Gastrocnemius medialis (tissue), 4 donors: ENCODE results near the gene RAB44. TPM values are rescaled to one million over a fixed set of nuclear protein-coding genes. Genes with fewer than 3 reads are reported as not detected.

Experiments used
- ATAC-seq, 2 donors: fragments of 150-250 bp; one replicate each; pipeline ENCODE4 v1.9.1; 2016
- DNase-seq, 2 donors: peaks; one replicate each; pipeline ENCODE4 v3.0.0-alpha.2; 2019
- H3K27ac ChIP-seq, 4 donors: fragments of 200-600 bp; sonication (generic); 1 replicate in 1 of 4; 2 replicates in 3 of 4; pipeline ENCODE4 v1.5.1; 2016 to 2018; ENCODE audit warnings: mild to moderate bottlenecking in 2 of 4, moderate library complexity in 1 of 4
- H3K27me3 ChIP-seq, 3 donors: fragments of 200-600 bp; sonication (generic) in 2 of 3; 1 replicate in 1 of 3; 2 replicates in 2 of 3; pipeline versions ENCODE4 v1.5.1 to v1.6.0; 2016 to 2019; ENCODE audit warnings: mild to moderate bottlenecking in 1 of 3, moderate library complexity in 1 of 3
- H3K36me3 ChIP-seq, 2 donors: fragments of 200-600 bp; sonication (generic) in 1 of 2; one replicate each; pipeline ENCODE4 v1.5.1; 2017 to 2018
- H3K4me1 ChIP-seq, 2 donors: fragments of 200-600 bp; sonication (generic) in 1 of 2; one replicate each; pipeline ENCODE4 v1.5.1; 2016 to 2017; ENCODE audit warnings: mild to moderate bottlenecking in 2 of 2
- H3K4me3 ChIP-seq, 4 donors: fragments of 200-600 bp; sonication (generic) in 3 of 4; 1 replicate in 1 of 4; 2 replicates in 3 of 4; pipeline ENCODE4 v1.5.1; 2016 to 2019; ENCODE audit warnings: mild to moderate bottlenecking in 2 of 4
- H3K9me3 ChIP-seq, 3 donors: fragments of 200-600 bp; sonication (generic) in 2 of 3; 1 replicate in 1 of 3; 2 replicates in 2 of 3; pipeline ENCODE4 v1.5.1; 2016 to 2019
- POLR2A ChIP-seq, 2 donors: fragments of 450-650 bp; IDR thresholded peaks; one replicate each; pipeline ENCODE4 v1.6.1; 2017; ENCODE audit warnings: antibody characterized with exemption in 2 of 2, mild to moderate bottlenecking in 2 of 2, moderate library complexity in 2 of 2
- in situ Hi-C, 4 donors: fragments of 200-750 bp; cut with MboI; loops; one replicate each; pipeline versions ENCODE4 v1.15.0 to v1.8.0; 2017; ENCODE audit warnings: low sequenced_read_pairs in 4 of 4
- intact Hi-C: fragments of 100-400 bp; cut with DNase I; formaldehyde crosslinking; loops from one replicate; pipeline ENCODE4 v1.15.1; 2023; ENCODE audit warnings: low total_unique reads
- total RNA-seq, 4 donors: library from RNA; depleted of rRNA; stranded (reverse); fragments of >200 nt; gene quantifications; one replicate each; pipeline versions ENCODE4 v1.1.0 to v1.2.3, GENCODE V29; 2016
- TF ChIP-seq, protein P1 (sequence below), 5 experiments: fragments of 450-650 bp in 3 of 5; fragments of 200-600 bp in 2 of 5; sonication (generic) in 2 of 5; IDR thresholded peaks in 4 of 5; conservative IDR thresholded peaks in 1 of 5; 1 replicate in 4 of 5; 2 replicates in 1 of 5; pipeline ENCODE4 v1.5.1; 2016 to 2019; ENCODE audit warnings: antibody characterized with exemption in 5 of 5, mild to moderate bottlenecking in 3 of 5, moderate library complexity in 3 of 5

Gene RAB44
- total RNA-seq, 4 donors from 2014 or later: 0.09 TPM; not detected in 3

DNA sequence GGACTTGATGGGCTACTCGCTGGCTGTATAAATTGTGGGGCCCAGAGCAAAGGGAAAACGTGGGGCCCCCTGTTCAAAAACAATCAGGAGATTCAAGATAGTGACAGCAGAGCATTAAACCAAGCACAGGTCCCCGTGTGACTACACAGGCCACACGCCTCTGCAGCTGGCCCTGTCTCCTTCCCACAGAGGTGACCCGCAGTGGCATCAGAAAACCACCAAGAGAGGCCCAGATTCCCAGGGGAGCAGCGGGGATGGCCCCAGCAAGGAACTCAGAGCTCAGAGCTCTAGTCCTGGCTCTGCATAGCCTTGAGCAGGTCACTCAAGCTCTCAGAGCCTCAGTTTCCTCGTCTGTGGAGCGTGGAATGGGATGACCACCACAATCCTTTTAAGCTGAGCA lies 84.0 kb downstream of the RAB44 start:
- Histone ChIP-seq H3K27ac (no peak overlapping the region), H3K36me3 (no peaks in the 10 kb centered on the region), H3K4me1 (no peaks in the 10 kb centered on the region), H3K9me3 (no peaks in the 10 kb centered on the region), H3K4me3 (no peak overlapping the region), H3K27me3 (peaks cover 0 to 3% (median 0%) of the 10 kb centered on the region in 3 donors)
- intact Hi-C loops: loop anchor here (5.0 kb wide), 1 partner anchor 36 kb away; no protein-coding TSS in a partner anchor
- ATAC-seq (no peak), DNase-seq (no peak)
- TF ChIP-seq POLR2A (IDR thresholded peaks at IDR 0.05): no peak
- TF ChIP-seq, protein P1, sequence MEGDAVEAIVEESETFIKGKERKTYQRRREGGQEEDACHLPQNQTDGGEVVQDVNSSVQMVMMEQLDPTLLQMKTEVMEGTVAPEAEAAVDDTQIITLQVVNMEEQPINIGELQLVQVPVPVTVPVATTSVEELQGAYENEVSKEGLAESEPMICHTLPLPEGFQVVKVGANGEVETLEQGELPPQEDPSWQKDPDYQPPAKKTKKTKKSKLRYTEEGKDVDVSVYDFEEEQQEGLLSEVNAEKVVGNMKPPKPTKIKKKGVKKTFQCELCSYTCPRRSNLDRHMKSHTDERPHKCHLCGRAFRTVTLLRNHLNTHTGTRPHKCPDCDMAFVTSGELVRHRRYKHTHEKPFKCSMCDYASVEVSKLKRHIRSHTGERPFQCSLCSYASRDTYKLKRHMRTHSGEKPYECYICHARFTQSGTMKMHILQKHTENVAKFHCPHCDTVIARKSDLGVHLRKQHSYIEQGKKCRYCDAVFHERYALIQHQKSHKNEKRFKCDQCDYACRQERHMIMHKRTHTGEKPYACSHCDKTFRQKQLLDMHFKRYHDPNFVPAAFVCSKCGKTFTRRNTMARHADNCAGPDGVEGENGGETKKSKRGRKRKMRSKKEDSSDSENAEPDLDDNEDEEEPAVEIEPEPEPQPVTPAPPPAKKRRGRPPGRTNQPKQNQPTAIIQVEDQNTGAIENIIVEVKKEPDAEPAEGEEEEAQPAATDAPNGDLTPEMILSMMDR (IDR thresholded peaks at IDR 0.05 in 4 of 5, conservative IDR thresholded peaks at IDR 0.05 in 1 of 5): no peak
- in situ Hi-C loops: no loop called here

Other genes with a start within 250 kb of the RAB44 start
- 10 to 100 TPM; 10.8 to 14.8 (median 12.7) TPM for gene STK38, start 150.3 kb upstream of the RAB44 start, total RNA-seq
- gene SRSF3, start 103.5 kb upstream of the RAB44 start, total RNA-seq: 100 to 1,000 TPM in 1 of 4 donors, 10 to 100 TPM in 3; 66.3 to 118 (median 83.2) TPM
- gene CDKN1A, start 19.1 kb upstream of the RAB44 start, total RNA-seq: 100 to 1,000 TPM; 110 to 346 (median 260) TPM
- under 1 TPM in 1 of 4 donors, not detected in 3; 0.11 TPM for gene CPNE5, start 141.6 kb downstream of the RAB44 start, total RNA-seq
- gene PPIL1, start 177.0 kb downstream of the RAB44 start, total RNA-seq: 10 to 100 TPM in 3 of 4 donors, 1 to 10 TPM in 1; 5.4 to 18.7 (median 16.8) TPM
- gene C6orf89, start 188.1 kb downstream of the RAB44 start, total RNA-seq: 10 to 100 TPM; 30.8 to 53.2 (median 38.8) TPM